ENCODE data around the gene LIN37. TPM values are rescaled to one million over a fixed set of nuclear protein-coding genes. Genes with fewer than 3 reads are reported as not detected.

Gene LIN37
- total and polyA plus RNA-seq, 7 donors = 8.4 to 19.1 (median 13.6) TPM

- TF ChIP-seq POLR2AphosphoS5 (IDR thresholded peaks at IDR 0.05) (no peak), POLR2A (IDR thresholded peaks at IDR 0.05) (no peak), CTCF (IDR thresholded peaks at IDR 0.05) (no peak), EP300 (IDR thresholded peaks at IDR 0.05) (no peak)
- no peaks in the 10 kb centered on the region for H3K9me3 ChIP-seq
- no peaks in the 10 kb centered on the region for H3K4me1 ChIP-seq
- no peaks in the 10 kb centered on the region for H3K36me3 ChIP-seq
- peaks cover 0 to 11% (median 5%) of the 10 kb centered on the region in 3 donors for H3K27me3 ChIP-seq
- H3K27ac ChIP-seq = no peak overlapping the region
- 58 to 70% methylated on average over 20 of the region's 20 CpGs for WGBS, 2 donors
- DNase-seq = peak; percentile 61
- no peak overlapping the region for H3K4me3 ChIP-seq
- intact Hi-C loops (cut with DNase I) = no loop called here
Observed at GRCh38 chr19:35790981-35791813, 42.8 kb downstream of the LIN37 start.

- Histone ChIP-seq H3K9me3 (no peaks in the 10 kb centered on the region), H3K4me3 (no peak overlapping the region), H3K36me3 (no peaks in the 10 kb centered on the region), H3K4me1 (no peaks in the 10 kb centered on the region), H3K27ac (no peak overlapping the region), H3K27me3 (peaks cover 0 to 17% (median 12%) of the 10 kb centered on the region in 3 donors)
- TF ChIP-seq POLR2A (IDR thresholded peaks at IDR 0.05) (no peak), CTCF (IDR thresholded peaks at IDR 0.05) (no peak)
- intact Hi-C loops (cut with DNase I) = no loop called here
- no peak for DNase-seq
- 80 to 88% methylated on average over 9 of the region's 9 CpGs for WGBS, 2 donors
Observed at GRCh38 chr19:35791814-35792279, 43.5 kb downstream of the LIN37 start.

GRCh38 chr19:35792312-35792711 is 43.9 kb downstream of the LIN37 start:
- no peak overlapping the region for H3K27ac ChIP-seq
- no peak overlapping the region for H3K4me3 ChIP-seq
- H3K27me3 ChIP-seq = peaks cover 0 to 22% (median 16%) of the 10 kb centered on the region in 3 donors
- intact Hi-C loops (cut with DNase I) = no loop called here
- H3K9me3 ChIP-seq = no peaks in the 10 kb centered on the region
- DNase-seq = no peak
- 89 to 90% methylated on average over 15 of the region's 15 CpGs for WGBS, 2 donors
- H3K4me1 ChIP-seq = peaks cover 0 to 3% (median 0%) of the 10 kb centered on the region in 4 donors
- no peaks in the 10 kb centered on the region for H3K36me3 ChIP-seq
- TF ChIP-seq CTCF (IDR thresholded peaks at IDR 0.05) (no peak), POLR2AphosphoS5 (IDR thresholded peaks at IDR 0.05) (no peak), POLR2A (IDR thresholded peaks at IDR 0.05) (no peak), EP300 (IDR thresholded peaks at IDR 0.05) (no peak)

- no peak for TF ChIP-seq CTCF (IDR thresholded peaks at IDR 0.05)
- no peak for TF ChIP-seq EP300 (IDR thresholded peaks at IDR 0.05)
- no peak for TF ChIP-seq POLR2AphosphoS5 (IDR thresholded peaks at IDR 0.05)
- no peak for TF ChIP-seq POLR2A (IDR thresholded peaks at IDR 0.05)
- intact Hi-C loops (cut with DNase I) = no loop called here
- peaks cover 0 to 8% (median 0%) of the 10 kb centered on the region in 4 donors for H3K4me1 ChIP-seq
- peaks cover 0 to 28% (median 22%) of the 10 kb centered on the region in 3 donors for H3K27me3 ChIP-seq
- no peaks in the 10 kb centered on the region for H3K9me3 ChIP-seq
- H3K27ac ChIP-seq = no peak overlapping the region
- no peak for DNase-seq
- no peaks in the 10 kb centered on the region for H3K36me3 ChIP-seq
- 80 to 83% methylated on average over 8 of the region's 8 CpGs for WGBS, 2 donors
- no peak overlapping the region for H3K4me3 ChIP-seq
Observed at GRCh38 chr19:35792888-35793287, 44.5 kb downstream of the LIN37 start.
